HG03196 (cell line): Measurements from ENCODE around the gene RPS25.
"Not testable (repeated sequence)": the region's sequence is repeated elsewhere in the genome, so short reads cannot be mapped to it uniquely, and the experiment has no call there.

ENCODE experiments used
- ATAC-seq: cut with Tn5 transposase; IDR thresholded peaks from one replicate; pipeline ENCODE4 v1.9.1; 2021; ENCODE audit not compliant: unreplicated experiment

RPS25 gene

DNA sequence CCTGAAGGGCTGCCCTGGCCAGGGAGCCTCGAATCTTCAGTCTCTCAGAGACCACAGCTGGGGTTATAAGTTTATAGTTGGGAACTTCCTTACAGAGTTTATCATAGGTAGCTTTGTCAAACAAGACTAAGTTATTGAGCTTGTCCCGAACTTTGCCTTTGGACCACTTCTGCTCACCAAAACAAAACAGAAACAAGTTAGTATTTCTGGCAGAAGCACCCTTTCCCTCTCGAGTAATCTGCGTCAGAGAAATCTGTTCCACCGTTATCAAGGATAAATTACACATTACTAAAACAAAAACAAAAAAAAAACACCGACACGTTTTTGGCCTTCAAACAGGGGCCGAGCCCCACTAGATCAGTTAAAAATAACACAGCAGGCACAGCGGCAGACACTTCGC lies 766 bp downstream of the RPS25 start:
- not testable (repeated sequence) for ATAC-seq

DNA sequence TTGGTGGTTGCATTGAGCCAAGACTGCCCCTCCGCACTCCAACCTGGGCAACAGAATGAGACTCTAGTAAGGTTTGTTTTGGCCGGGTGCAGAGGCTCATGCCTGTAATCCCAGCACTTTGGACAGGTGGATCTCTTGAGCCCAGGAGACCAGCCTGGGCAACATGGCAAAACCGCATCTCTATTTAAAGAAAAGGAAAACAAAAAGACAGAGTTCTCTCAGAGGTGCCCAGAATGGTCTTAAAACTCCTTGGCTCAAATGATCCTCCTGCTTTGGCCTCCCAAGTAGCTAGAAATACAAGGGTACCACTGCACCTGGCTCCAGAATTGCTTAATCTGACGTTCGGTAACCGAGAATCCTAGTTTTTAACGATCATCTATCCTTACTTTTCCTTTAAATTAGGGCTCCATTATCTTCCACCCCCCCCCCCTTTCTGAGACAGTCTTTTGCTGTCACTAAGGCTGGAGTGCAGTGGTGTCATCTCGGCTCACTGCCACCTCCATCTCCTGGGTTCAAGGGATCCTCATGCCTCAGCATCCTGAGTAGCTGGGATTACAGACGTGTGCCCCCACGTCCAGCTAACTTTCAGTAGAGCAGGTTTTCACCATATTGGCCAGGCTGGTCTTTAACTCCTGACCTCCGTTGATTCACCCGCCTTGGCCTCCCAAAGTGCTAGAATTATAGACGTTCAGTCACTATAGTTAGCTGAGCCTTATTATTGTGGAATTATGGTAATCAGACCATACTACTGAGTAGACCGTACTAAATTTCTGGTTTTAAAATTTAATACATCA lies 1.7 kb downstream of the RPS25 start:
- no peak for ATAC-seq

DNA sequence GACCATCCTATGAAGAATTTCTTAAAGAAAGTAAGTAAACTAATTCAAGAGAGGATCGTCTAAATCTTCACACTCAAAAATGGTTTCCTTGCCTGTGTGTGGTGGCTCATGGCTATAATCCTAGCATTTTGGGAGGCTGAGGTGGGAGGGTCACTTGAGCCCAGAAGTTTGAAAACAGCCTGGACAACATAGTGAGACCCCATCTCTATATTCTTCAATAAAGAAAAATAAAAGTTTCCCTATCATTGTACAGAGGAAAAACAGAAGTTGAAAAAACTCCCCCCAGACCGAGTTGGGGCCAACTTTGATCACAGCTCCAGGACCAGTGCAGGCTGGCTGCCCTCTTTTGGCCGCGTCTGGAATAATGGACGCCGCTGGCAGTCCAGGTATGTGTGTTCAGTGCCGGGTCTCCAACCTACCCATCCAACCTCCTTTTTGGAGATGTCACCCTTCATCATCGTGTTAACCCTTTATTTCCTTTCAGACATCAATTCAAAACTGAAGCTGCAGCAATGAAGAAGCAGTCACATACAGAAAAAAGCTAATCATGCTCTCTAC lies 3.0 kb downstream of the RPS25 start:
- no peak for ATAC-seq

DNA sequence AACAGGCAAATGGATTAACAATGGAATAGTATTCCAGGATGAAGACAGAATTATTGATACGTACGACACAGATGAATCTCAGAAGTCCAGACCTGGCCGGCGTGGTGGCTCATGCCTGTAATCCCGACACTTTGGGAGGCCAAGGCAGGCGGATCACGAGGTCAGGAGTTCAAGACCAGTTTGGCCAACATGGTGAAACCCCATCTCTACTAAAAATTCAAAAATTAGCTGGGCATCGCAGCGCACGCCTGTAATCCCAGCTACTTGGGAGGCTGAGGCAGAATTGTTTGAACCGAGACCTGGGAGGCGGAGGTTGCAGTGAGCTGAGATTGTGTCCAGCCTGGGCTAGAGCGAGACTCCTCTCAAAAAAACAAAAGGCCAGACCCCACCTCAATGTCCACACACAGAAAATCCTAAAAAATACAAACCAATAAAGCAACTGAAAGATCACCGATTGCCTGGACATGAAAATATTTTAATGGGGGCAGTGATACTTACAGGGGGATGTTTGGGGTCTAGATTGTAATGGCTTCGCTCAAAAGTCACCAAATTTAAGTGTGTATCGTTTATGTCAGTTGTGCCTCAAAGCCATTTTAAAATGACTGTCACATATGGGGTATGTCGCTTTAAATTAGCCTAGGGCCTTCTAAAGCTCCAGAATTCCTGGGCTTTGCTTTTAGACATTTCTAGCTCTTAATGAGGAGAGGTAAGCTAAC lies 3.8 kb downstream of the RPS25 start:
- ATAC-seq = no peak

DNA sequence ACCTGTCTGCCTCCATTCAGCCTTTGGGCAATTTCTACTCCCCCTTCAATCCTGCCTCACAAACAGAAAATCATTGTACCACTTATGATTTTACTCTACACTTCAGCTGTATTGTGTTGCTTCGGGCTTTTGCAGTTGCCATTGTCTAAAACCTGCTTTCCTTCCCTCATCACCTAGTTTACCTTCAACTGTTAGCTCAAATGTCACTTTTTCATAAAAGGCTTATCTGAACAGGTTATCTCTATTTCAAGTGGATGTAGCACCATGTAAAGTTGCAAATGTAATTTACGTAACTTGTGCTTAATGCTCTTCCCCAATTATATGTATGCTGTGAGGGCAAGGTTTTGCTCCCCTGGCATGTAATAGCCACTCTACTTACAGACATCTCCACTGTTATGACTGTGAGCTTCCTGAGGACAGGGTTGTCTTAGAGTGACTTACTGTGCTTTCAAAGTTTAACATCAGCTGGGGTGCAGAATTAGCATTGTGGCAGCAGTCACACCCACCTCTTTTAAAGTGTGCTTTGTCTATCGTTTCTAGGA lies 5.4 kb downstream of the RPS25 start:
- no peak for ATAC-seq

DNA sequence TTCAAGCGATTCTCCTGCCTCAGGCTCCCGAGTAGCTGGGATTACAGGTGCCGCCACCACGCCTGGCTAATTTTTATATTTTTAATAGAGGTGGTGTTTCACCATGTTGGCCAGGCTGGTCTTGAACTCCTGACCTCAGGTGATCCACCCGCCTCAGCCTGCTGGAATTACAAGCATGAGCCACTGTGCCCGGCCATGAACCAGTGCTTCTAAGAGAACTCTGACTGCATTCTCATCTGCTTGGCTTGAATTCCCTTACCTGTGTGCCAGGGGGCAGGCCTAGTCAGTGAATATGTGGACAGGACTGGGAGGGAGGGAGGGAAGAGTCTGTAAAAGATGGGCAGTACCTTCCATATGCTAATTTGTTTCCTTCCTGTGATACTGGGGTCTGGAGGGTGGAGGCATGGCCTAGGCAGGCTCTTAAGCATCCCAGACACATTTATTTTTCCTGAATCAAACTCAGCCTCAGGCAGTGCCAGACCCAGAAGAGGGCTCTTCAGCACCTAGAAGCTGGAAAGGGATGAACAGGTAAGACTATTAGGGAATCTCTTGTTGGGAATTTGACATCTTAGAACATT lies 6.6 kb downstream of the RPS25 start:
- no peak for ATAC-seq

DNA sequence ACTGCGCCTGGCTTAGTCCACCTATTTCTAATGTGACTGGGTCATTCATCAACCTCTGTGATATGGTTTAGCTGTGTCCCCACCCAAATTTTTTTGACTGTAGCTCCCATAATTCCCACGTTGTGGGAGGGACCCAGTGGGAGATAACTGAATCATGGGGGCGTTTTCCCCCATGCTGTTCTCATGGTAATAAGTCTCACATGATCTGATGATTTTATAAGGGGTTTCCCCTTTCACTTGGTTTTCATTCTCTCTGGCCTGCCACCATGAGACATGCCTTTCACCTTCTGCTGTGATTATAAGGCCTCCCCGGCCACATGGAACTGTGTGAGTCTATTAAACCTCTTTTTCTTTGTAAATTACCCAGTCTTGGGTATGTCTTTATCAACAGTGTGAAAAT lies 11.5 kb downstream of the RPS25 start:
- ATAC-seq = no peak

DNA sequence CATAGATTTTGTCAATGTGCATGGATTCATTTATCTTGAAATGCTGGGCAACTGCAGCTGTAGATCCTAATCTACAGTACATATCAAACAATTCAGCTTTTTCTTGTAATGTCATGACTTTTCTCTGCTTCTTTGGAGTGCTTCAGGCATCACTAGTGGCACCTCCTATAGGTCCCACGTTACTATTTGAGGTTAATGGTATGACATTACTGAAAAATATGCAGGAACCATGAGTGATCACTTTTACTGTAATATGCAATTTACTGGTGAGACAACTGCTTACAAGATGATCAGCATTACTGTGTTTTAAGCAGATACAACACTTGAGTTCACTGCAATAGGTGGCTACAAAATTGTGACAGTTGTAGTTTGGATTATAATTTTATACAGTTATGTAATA lies 17.2 kb downstream of the RPS25 start:
- ATAC-seq = no peak

DNA sequence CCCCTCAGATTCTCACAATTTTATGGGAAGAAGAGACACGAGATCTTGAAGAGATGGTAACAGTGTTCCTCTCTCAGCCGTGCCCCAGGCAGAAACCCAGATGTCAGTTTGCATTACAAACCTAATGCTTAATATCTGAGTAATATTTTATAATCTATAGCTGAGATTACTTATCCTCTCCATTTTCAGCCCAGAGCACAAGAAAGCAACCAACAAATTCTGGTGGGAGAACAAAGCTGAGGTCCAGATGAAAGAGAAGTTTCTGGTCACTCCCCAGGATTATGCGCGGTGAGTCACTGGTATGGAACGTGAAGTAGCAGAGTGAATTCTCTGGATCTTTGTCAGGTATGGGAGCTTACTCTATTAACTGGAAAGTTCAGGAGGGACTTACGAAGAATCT lies 19.3 kb downstream of the RPS25 start:
- ATAC-seq = no peak

DNA sequence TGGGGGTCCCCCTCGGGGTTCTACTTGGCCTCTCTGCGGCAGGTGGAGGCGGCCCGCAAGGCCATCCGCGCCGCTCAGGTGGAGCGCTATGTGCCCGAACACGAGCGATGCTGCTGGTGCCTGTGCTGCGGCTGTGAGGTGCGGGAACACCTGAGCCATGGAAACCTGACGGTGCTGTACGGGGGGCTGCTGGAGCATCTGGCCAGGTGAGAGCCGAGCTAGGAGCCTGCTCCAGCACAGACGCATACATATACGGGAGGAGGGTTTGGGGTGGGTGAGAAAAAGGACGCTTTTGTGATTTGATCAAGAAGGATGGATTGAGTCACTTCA lies 19.8 kb downstream of the RPS25 start:
- peak; percentile 19 for ATAC-seq

DNA sequence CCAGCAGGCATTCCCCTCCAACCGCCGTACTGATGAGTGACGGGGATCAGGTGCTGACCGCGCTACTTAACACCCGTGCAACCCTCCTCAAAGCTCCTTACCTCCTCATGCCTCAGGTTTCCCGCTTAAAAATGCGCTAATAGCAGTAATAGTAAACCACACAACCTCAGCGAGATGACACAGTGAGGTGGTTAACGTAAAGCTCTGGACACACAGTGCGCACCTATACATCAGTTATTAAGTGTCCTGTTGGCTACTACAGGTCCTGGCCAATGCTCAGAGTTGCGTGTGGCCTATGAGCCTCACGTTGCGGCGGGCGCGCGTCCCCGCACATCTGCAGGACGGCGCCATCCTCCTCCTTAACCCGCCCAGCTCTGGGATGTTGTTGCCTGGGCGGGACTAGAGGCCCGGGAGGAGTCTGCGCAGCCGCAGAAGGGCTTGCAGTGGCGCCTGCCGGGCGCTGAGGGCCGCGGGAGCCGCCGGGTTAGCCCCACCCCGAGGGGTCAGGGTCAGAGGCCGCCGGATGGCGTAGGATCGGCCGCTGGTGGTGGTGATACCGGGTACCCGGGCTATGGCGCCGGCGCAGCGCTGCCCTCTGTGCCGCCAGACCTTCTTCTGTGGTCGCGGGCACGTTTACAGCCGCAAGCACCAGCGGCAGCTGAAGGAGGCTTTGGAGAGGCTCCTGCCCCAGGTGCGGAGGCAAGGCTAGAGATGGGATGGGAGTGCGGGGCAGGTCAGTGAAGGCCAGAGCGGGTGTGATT lies 20.3 kb downstream of the RPS25 start, which contains the start of gene CENATAC:
Gene CENATAC (plus strand): TSS at position 512 of the 761 bp plus-strand sequence. CDS start 60 bp downstream, at position 572.
- ATAC-seq = peak; percentile 82

DNA sequence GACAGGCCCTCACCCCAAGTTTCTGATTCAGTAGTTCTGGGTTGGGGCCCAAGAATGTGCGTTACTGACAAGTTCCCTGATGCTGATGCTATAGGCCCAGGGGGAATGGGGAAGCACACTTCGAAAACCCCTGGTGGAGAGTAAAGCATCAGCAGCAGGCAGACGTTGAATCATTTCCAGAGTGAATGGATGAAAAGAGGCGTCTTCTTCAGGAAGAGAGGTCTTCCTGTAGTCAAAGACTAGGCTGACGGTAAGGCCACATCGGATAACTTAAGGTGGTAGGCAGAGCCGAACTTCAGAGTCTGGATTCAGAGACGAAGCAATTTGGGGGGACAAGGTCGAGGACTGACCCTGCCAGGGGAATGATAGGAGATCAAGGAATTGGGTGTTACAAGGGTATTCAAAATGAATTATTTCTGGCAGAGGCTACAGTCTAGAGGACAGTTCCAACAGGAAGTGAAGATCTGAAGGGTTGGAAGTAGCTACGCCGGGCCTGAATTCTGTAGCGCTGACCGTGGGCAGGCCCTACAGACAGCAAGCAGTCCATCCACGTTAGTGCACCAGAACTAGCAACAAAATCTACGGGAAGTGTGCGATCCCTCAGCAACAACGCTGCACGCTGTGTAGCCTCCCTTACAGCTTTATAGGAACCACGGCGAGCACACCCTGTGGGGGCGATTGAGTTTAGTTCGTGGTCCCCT lies 21.1 kb downstream of the RPS25 start:
- peak; percentile 7 for ATAC-seq

DNA sequence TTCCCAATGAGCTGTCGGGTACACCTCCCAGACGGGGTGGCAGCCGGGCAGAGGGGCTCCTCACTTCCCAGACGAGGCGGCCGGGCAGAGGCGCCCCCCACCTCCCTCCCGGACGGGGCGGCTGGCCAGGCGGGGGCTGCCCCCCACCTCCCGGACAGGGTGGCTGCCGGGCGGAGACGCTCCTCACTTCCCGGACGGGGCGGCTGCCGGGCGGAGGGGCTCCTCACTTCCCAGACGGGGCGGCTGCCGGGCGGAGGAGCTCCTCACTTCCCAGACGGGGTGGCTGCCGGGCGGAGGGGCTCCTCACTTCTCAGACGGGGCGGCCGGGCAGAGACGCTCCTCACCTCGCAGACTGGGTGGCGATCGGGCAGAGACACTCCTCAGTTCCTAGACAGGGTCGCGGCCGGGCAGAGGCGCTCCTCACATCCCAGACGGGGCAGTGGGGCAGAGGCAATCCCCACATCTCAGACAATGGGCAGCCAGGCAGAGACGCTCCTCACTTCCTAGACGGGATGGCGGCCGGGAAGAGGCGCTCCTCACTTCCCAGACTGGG lies 26.6 kb downstream of the RPS25 start:
- ATAC-seq = not testable (repeated sequence)

DNA sequence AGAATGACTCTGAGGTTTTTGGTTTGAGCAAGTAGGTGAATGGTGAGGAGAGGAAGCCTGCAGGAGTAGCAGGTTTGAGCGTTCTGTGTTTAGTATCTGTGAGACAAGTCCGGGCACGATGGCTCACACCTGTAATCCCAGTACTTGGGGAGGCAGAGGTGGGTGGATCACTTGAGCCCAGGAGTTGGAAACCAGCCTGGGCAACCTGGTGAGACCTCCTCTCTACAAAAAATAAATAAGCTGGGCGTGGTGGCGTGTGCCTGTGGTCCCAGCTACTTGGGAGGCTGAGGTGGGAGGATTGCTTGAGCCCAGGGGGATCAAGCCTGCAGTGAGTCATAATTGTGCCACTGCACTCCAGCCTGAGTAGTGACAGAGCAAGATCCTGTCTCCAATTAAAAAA lies 29.9 kb downstream of the RPS25 start:
- ATAC-seq = no peak

DNA sequence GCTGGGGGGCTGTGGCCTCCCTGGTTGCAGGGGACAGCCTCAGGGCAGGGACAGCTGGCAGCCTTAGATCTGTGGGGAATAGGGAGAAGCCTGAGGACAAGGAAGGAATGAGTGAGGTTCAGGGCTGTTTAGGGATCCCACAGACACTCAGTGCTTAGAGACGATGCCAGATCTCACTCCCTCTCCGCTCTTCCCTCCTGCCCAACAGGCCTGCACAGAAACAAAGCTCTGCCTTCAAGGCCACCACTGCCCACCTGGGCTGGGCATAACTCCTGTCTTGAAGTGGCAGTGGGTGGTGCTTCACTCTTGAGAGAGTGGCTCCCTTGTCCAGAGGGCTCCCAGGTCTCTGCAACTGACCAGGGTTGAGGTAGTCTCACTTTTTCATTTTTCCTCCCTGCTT lies 33.3 kb downstream of the RPS25 start:
- ATAC-seq = no peak

DNA sequence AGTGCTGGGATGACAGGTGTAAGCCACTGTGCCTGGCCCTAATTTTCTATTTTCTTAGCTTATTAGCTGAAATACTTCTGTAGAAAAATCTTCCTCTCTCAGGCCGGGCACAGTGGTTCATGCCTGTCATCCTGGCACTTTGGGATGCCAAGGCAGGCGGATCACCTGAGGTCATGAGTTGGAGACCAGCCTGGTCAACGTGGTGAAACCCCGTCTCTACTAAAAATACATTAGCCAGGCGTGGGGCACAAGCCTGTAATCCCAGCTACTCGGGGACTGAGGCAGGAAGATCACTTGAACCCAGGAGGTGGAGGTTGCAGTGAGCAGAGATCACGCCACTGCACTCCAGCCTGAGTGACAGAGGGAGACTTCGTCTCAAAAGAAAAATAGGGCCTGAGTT lies 33.8 kb downstream of the RPS25 start:
- not testable (repeated sequence) for ATAC-seq

DNA sequence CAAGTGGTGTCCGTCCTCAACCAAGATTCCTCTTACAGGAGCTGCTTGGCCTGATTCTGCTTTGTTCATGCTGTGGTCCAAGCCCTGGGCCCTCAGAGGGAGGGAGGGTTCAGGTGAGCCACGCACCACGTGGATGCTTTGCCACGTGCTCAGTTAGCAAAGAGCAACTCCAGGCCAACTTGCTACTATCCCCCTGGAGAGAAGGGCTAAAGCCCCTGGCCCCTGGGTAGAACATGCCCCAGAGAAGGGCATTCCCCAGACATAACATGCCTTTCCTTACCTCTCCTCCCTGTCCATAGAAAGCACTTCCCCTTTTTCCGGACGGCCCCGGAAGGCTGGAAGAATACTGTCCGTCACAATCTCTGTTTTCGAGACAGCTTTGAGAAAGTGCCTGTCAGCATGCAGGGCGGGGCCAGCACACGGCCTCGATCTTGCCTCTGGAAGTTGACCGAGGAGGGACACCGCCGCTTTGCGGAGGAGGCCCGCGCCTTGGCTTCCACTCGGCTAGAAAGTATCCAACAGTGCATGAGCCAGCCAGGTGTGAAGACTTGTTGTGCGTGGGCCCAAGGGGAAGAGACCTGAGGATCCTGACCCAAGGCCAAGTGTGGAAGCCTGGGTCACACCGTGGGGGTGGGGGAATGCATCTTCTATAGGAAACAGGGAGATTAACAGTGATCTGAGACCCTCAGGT lies 37.8 kb downstream of the RPS25 start:
- ATAC-seq = no peak

DNA sequence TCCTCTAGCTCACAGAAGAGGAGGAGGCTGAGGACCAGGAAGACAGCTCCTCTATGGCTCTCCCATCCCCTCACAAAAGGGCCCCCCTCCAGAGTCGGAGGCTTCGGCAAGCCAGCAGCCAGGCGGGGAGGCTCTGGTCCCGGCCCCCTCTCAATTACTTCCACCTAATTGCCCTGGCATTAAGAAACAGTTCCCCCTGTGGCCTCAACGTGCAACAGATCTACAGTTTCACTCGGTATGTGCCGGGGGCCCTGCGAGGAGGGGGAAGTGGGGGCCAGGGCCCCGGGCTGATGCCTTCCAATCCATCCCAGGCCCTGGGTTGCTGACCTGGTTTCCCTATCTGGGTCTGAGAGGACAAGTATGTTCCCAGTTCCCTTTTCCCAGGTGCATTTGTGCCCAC lies 38.7 kb downstream of the RPS25 start:
- ATAC-seq = no peak
